GM12878 (cell line): ENCODE results near the gene CCDC63.
"Not testable (repeated sequence)": the region's sequence is repeated elsewhere in the genome, so short reads cannot be mapped to it uniquely, and the experiment has no call there.

Experiments
- YY1 ChIP-seq: IDR thresholded peaks from 2 replicates; pipeline ENCODE4 v1.6.1; 2011; ENCODE audit warnings: low read depth, mild to moderate bottlenecking, low read length
- ZNF687 ChIP-seq: fragments of 450-650 bp; IDR thresholded peaks from 2 replicates; pipeline ENCODE4 v1.6.1; 2017; ENCODE audit warnings: mild to moderate bottlenecking, moderate library complexity

- TF ChIP-seq ZNF687, YY1: not testable (repeated sequence)
Observed at GRCh38 chr12:110950466-110950865, 103.7 kb downstream of the CCDC63 start.
